SK-N-MC (cell line): Measurements from ENCODE around the gene M6PR.

Experiments used
- EZH2 ChIP-seq: fragments of 200-600 bp; sonication (generic); IDR thresholded peaks from one replicate; pipeline ENCODE4 v1.6.1; 2017; ENCODE audit warnings: antibody characterized with exemption
- FOXP2 ChIP-seq: optimal IDR thresholded peaks from 2 replicates; pipeline ENCODE3; 2011; ENCODE audit warnings: mild to moderate bottlenecking, moderate library complexity; ENCODE audit not compliant: insufficient read depth; ENCODE audit errors: extremely low read length, control extremely low read depth
- POLR2AphosphoS5 ChIP-seq: IDR thresholded peaks from 2 replicates; pipeline ENCODE4 v1.6.1; 2012; ENCODE audit warnings: mild to moderate bottlenecking, low read depth, low read length, borderline replicate concordance

- TF ChIP-seq POLR2AphosphoS5 (no peak), EZH2 (no peak), FOXP2 (no peak)
Observed at GRCh38 chr12:8894378-8894777, 55.1 kb downstream of the M6PR start.
